ENCODE data around the gene ZBTB7C.

ZBTB7C gene

GRCh38 chr18:48133671-48134251, 275.4 kb downstream of the ZBTB7C start:
- no peak for DNase-seq
- Histone ChIP-seq H3K9me3 (no peaks in the 10 kb centered on the region), H3K36me3 (no peaks in the 10 kb centered on the region), H3K4me3 (ENCODE audit: low read depth, low read length) (no peak overlapping the region), H3K4me1 (no peaks in the 10 kb centered on the region), H3K27me3 (peaks cover 14% of the 10 kb centered on the region)
- TF ChIP-seq CTCF (IDR thresholded peaks at IDR 0.05; ENCODE audit: low read depth, low read length): no peak

- Histone ChIP-seq H3K36me3 (no peaks in the 10 kb centered on the region), H3K27me3 (peaks cover 14% of the 10 kb centered on the region), H3K4me1 (no peaks in the 10 kb centered on the region), H3K9me3 (no peaks in the 10 kb centered on the region), H3K4me3 (ENCODE audit: low read depth, low read length) (no peak overlapping the region)
- no peak for DNase-seq
- no peak for TF ChIP-seq CTCF (IDR thresholded peaks at IDR 0.05; ENCODE audit: low read depth, low read length)
Observed at GRCh38 chr18:48132797-48133655, 276.2 kb downstream of the ZBTB7C start.

GRCh38 chr18:48131042-48131441, 278.1 kb downstream of the ZBTB7C start:
- no peak for TF ChIP-seq CTCF (IDR thresholded peaks at IDR 0.05; ENCODE audit: low read depth, low read length)

GRCh38 chr18:48129621-48130082, 279.5 kb downstream of the ZBTB7C start:
- TF ChIP-seq CTCF (IDR thresholded peaks at IDR 0.05; ENCODE audit: low read depth, low read length): no peak
- H3K36me3 ChIP-seq: no peaks in the 10 kb centered on the region
- H3K27me3 ChIP-seq: no peaks in the 10 kb centered on the region
- no peaks in the 10 kb centered on the region for H3K4me1 ChIP-seq
- H3K4me3 ChIP-seq (ENCODE audit: low read depth, low read length): no peak overlapping the region
- DNase-seq: no peak
- no peaks in the 10 kb centered on the region for H3K9me3 ChIP-seq

More at GRCh38 chr18:48131042-48131441, 278.1 kb downstream of the ZBTB7C start:
- Histone ChIP-seq H3K4me3 (ENCODE audit: low read depth, low read length) (no peak overlapping the region), H3K36me3 (no peaks in the 10 kb centered on the region), H3K27me3 (no peaks in the 10 kb centered on the region; the same call in 1 of the 2 replicates), H3K9me3 (no peaks in the 10 kb centered on the region), H3K4me1 (no peaks in the 10 kb centered on the region)
- no peak for DNase-seq

- Histone ChIP-seq H3K4me1 (no peaks in the 10 kb centered on the region), H3K4me3 (ENCODE audit: low read depth, low read length) (no peak overlapping the region), H3K27me3 (no peaks in the 10 kb centered on the region), H3K36me3 (no peaks in the 10 kb centered on the region), H3K9me3 (no peaks in the 10 kb centered on the region)
- DNase-seq: no peak
- TF ChIP-seq CTCF (IDR thresholded peaks at IDR 0.05; ENCODE audit: low read depth, low read length): no peak
Observed at GRCh38 chr18:48127606-48128005, 281.6 kb downstream of the ZBTB7C start.

GRCh38 chr18:48126240-48126639, 282.9 kb downstream of the ZBTB7C start:
- Histone ChIP-seq H3K27me3 (no peaks in the 10 kb centered on the region), H3K4me1 (no peaks in the 10 kb centered on the region; the same call in 1 of the 2 replicates), H3K9me3 (no peaks in the 10 kb centered on the region), H3K4me3 (ENCODE audit: low read depth, low read length) (no peak overlapping the region), H3K36me3 (no peaks in the 10 kb centered on the region)
- no peak for DNase-seq
- no peak for TF ChIP-seq CTCF (IDR thresholded peaks at IDR 0.05; ENCODE audit: low read depth, low read length)
